Activated CD4-positive, alpha-beta T cell treated with anti-CD3 and anti-CD28 coated beads, Interleukin-2, amount 10 ng/mL, durations not matched to agents 7 days and 5 days (primary cell): ENCODE data around the gene GPRIN3. TPM values are rescaled to one million over a fixed set of nuclear protein-coding genes. Genes with fewer than 3 reads are reported as not detected.

Source experiments
- CTCF ChIA-PET: fragments of 350-600 bp; sonication (Branson Sonifier 250); formaldehyde crosslinking; loops from one replicate; lab custom pipeline; 2021; ENCODE audit warnings: antibody characterized with exemption; lab: Charles Lee
- POLR2A ChIA-PET: fragments of 350-600 bp; sonication (Branson Sonifier 250); formaldehyde crosslinking; loops from one replicate; lab custom pipeline; 2021; ENCODE audit warnings: antibody characterized with exemption; lab: Charles Lee
- DNase-seq: peaks from one replicate; pipeline ENCODE4 v3.0.0-alpha.2; 2020
- H3K27ac Mint-ChIP-seq: one replicate; pipeline ENCODE4 v1.8.0; 2021; ENCODE audit warnings: mild to moderate bottlenecking, moderate library complexity, mixed read lengths
- H3K27me3 Mint-ChIP-seq: one replicate; pipeline ENCODE4 v1.8.0; 2021; ENCODE audit warnings: mixed read lengths
- H3K36me3 Mint-ChIP-seq: one replicate; pipeline ENCODE4 v1.8.0; 2021; ENCODE audit warnings: low read depth, mixed read lengths
- H3K4me1 Mint-ChIP-seq: one replicate; pipeline ENCODE4 v1.8.0; 2021; ENCODE audit warnings: mixed read lengths
- H3K4me3 Mint-ChIP-seq: one replicate; pipeline ENCODE4 v1.8.0; 2021; ENCODE audit warnings: mild to moderate bottlenecking, moderate library complexity, mixed read lengths
- H3K9me3 Mint-ChIP-seq: one replicate; pipeline ENCODE4 v1.8.0; 2021; ENCODE audit warnings: mixed read lengths
- total RNA-seq, 2 experiments: library from RNA; stranded (reverse); gene quantifications; one replicate each; pipeline ENCODE4 v1.2.3, GENCODE V29; 2021

The GPRIN3 gene
- 10 to 100 TPM; 51.1 to 57.4 TPM for total RNA-seq

GRCh38 chr4:89307446-89308160 lies at the start of gene GPRIN3:
GPRIN3 (minus strand) TSS chr4:89307800; CDS start chr4:89250110, 57,690 bp downstream.
- H3K4me1 Mint-ChIP-seq: peaks cover 53% of the 10 kb centered on the region
- H3K9me3 Mint-ChIP-seq: no peaks in the 10 kb centered on the region
- H3K27ac Mint-ChIP-seq: peak within 1 kb of the TSS; percentile 92
- ChIA-PET CTCF (interaction anchor here (1.0 to 2.6 kb wide), 5 partner anchors 9 to 81 kb away, joined by 3 to 14 read pairs (median 4); no protein-coding TSS in a partner anchor), POLR2A (interaction anchor here (0.6 to 0.7 kb wide), 3 partner anchors 9 to 114 kb away, joined by 3 to 4 read pairs (median 3); no protein-coding TSS in a partner anchor)
- H3K27me3 Mint-ChIP-seq: no peaks in the 10 kb centered on the region
- peak within 1 kb of the TSS; percentile 90 for H3K4me3 Mint-ChIP-seq
- peaks cover 43% of the 10 kb centered on the region for H3K36me3 Mint-ChIP-seq
- DNase-seq: peak; percentile 61

- Mint-ChIP-seq H3K4me1 (no peaks in the 10 kb centered on the region), H3K27me3 (peaks cover 4% of the 10 kb centered on the region), H3K4me3 (no peak overlapping the region), H3K27ac (no peak overlapping the region), H3K9me3 (peaks cover 5% of the 10 kb centered on the region), H3K36me3 (peaks cover 2% of the 10 kb centered on the region)
- ChIA-PET POLR2A (no interaction called here), CTCF (no interaction called here)
- no peak for DNase-seq
Observed at GRCh38 chr4:89357340-89357739, 49.7 kb upstream of the GPRIN3 start.

GRCh38 chr4:89356086-89356485 lies 48.5 kb upstream of the GPRIN3 start:
- ChIA-PET CTCF (no interaction called here), POLR2A (no interaction called here)
- Mint-ChIP-seq H3K4me3 (no peak overlapping the region), H3K27ac (no peak overlapping the region), H3K4me1 (no peaks in the 10 kb centered on the region), H3K36me3 (no peaks in the 10 kb centered on the region), H3K27me3 (peaks cover 4% of the 10 kb centered on the region), H3K9me3 (peaks cover 3% of the 10 kb centered on the region)
- DNase-seq: no peak

- ChIA-PET CTCF (interaction anchor here (0.9 to 1.5 kb wide), 2 partner anchors 19 to 190 kb away, joined by 3 read pairs; no protein-coding TSS in a partner anchor), POLR2A (no interaction called here)
- Mint-ChIP-seq H3K27me3 (peaks cover 4% of the 10 kb centered on the region), H3K4me3 (no peak overlapping the region), H3K36me3 (peaks cover 4% of the 10 kb centered on the region), H3K4me1 (no peaks in the 10 kb centered on the region), H3K27ac (no peak overlapping the region), H3K9me3 (peaks cover 12% of the 10 kb centered on the region)
- DNase-seq: no peak
Observed at GRCh38 chr4:89353514-89353913, 45.9 kb upstream of the GPRIN3 start.

- H3K9me3 Mint-ChIP-seq: peaks cover 18% of the 10 kb centered on the region
- no peak overlapping the region for H3K27ac Mint-ChIP-seq
- H3K4me3 Mint-ChIP-seq: no peak overlapping the region
- POLR2A ChIA-PET: no interaction called here
- CTCF ChIA-PET: interaction anchor here (0.6 to 1.5 kb wide), 2 partner anchors 18 to 683 kb away, joined by 3 read pairs; no protein-coding TSS in a partner anchor
- DNase-seq: no peak
- H3K36me3 Mint-ChIP-seq: peaks cover 11% of the 10 kb centered on the region
- H3K27me3 Mint-ChIP-seq: no peaks in the 10 kb centered on the region
- H3K4me1 Mint-ChIP-seq: no peaks in the 10 kb centered on the region
Observed at GRCh38 chr4:89352541-89352940, 44.9 kb upstream of the GPRIN3 start.

GRCh38 chr4:89351201-89351600 lies 43.6 kb upstream of the GPRIN3 start:
- peaks cover 25% of the 10 kb centered on the region for H3K9me3 Mint-ChIP-seq
- H3K27me3 Mint-ChIP-seq: no peaks in the 10 kb centered on the region
- H3K36me3 Mint-ChIP-seq: peaks cover 19% of the 10 kb centered on the region
- ChIA-PET POLR2A (no interaction called here), CTCF (interaction anchor here (0.8 to 1.2 kb wide), 3 partner anchors 11 to 20 kb away, joined by 3 to 4 read pairs (median 3); no protein-coding TSS in a partner anchor)
- no peak overlapping the region for H3K27ac Mint-ChIP-seq
- no peak overlapping the region for H3K4me3 Mint-ChIP-seq
- no peaks in the 10 kb centered on the region for H3K4me1 Mint-ChIP-seq
- no peak for DNase-seq

GRCh38 chr4:89347363-89348025 lies 39.9 kb upstream of the GPRIN3 start:
- no peak overlapping the region for H3K27ac Mint-ChIP-seq
- ChIA-PET CTCF (interaction anchor here (1.3 to 1.6 kb wide), 2 partner anchors 12 to 27 kb away, joined by 4 to 8 read pairs; no protein-coding TSS in a partner anchor), POLR2A (no interaction called here)
- peaks cover 34% of the 10 kb centered on the region for H3K9me3 Mint-ChIP-seq
- H3K27me3 Mint-ChIP-seq: peaks cover 4% of the 10 kb centered on the region
- H3K36me3 Mint-ChIP-seq: peaks cover 20% of the 10 kb centered on the region
- H3K4me1 Mint-ChIP-seq: no peaks in the 10 kb centered on the region
- no peak for DNase-seq
- no peak overlapping the region for H3K4me3 Mint-ChIP-seq

- H3K27ac Mint-ChIP-seq: no peak overlapping the region
- H3K4me1 Mint-ChIP-seq: no peaks in the 10 kb centered on the region
- H3K4me3 Mint-ChIP-seq: no peak overlapping the region
- H3K9me3 Mint-ChIP-seq: peaks cover 29% of the 10 kb centered on the region
- no peak for DNase-seq
- peaks cover 20% of the 10 kb centered on the region for H3K36me3 Mint-ChIP-seq
- H3K27me3 Mint-ChIP-seq: peaks cover 5% of the 10 kb centered on the region
- ChIA-PET CTCF (no interaction called here), POLR2A (no interaction called here)
Observed at GRCh38 chr4:89344571-89344970, 37.0 kb upstream of the GPRIN3 start.

- H3K36me3 Mint-ChIP-seq: peaks cover 1% of the 10 kb centered on the region
- CTCF ChIA-PET: no interaction called here
- H3K4me1 Mint-ChIP-seq: peaks cover 7% of the 10 kb centered on the region
- H3K9me3 Mint-ChIP-seq: peaks cover 2% of the 10 kb centered on the region
- POLR2A ChIA-PET: no interaction called here
- no peak for DNase-seq
- peaks cover 8% of the 10 kb centered on the region for H3K27me3 Mint-ChIP-seq
- no peak overlapping the region for H3K27ac Mint-ChIP-seq
- no peak overlapping the region for H3K4me3 Mint-ChIP-seq
Observed at GRCh38 chr4:89338206-89338605, 30.6 kb upstream of the GPRIN3 start.

GRCh38 chr4:89337681-89338080 lies 30.1 kb upstream of the GPRIN3 start:
- Mint-ChIP-seq H3K27me3 (peaks cover 8% of the 10 kb centered on the region), H3K4me1 (peaks cover 7% of the 10 kb centered on the region), H3K27ac (no peak overlapping the region), H3K36me3 (peaks cover 1% of the 10 kb centered on the region), H3K9me3 (peaks cover 2% of the 10 kb centered on the region), H3K4me3 (no peak overlapping the region)
- no peak for DNase-seq
- ChIA-PET CTCF (interaction anchor here (1.6 kb wide), 1 partner anchor 12 kb away, joined by 3 read pairs; no protein-coding TSS in a partner anchor), POLR2A (no interaction called here)

GRCh38 chr4:89336818-89337420 lies 29.3 kb upstream of the GPRIN3 start:
- DNase-seq: no peak
- no peak overlapping the region for H3K4me3 Mint-ChIP-seq
- no peaks in the 10 kb centered on the region for H3K36me3 Mint-ChIP-seq
- CTCF ChIA-PET: interaction anchor here (1.6 kb wide), 1 partner anchor 11 kb away, joined by 3 read pairs; no protein-coding TSS in a partner anchor
- POLR2A ChIA-PET: no interaction called here
- no peaks in the 10 kb centered on the region for H3K9me3 Mint-ChIP-seq
- H3K27me3 Mint-ChIP-seq: peaks cover 6% of the 10 kb centered on the region
- peaks cover 7% of the 10 kb centered on the region for H3K4me1 Mint-ChIP-seq
- H3K27ac Mint-ChIP-seq: peak overlapping the region; percentile 64

- ChIA-PET CTCF (interaction anchor here (0.8 to 1.3 kb wide), 4 partner anchors 9 to 29 kb away, joined by 3 to 4 read pairs (median 3); no protein-coding TSS in a partner anchor), POLR2A (no interaction called here)
- peaks cover 11% of the 10 kb centered on the region for H3K4me1 Mint-ChIP-seq
- no peak overlapping the region for H3K4me3 Mint-ChIP-seq
- no peak overlapping the region for H3K27ac Mint-ChIP-seq
- H3K9me3 Mint-ChIP-seq: peaks cover 3% of the 10 kb centered on the region
- peaks cover 3% of the 10 kb centered on the region for H3K36me3 Mint-ChIP-seq
- DNase-seq: no peak
- H3K27me3 Mint-ChIP-seq: peaks cover 6% of the 10 kb centered on the region
Observed at GRCh38 chr4:89334830-89335229, 27.2 kb upstream of the GPRIN3 start.
